ENCODE results near the gene ZNF862. TPM values are rescaled to one million over a fixed set of nuclear protein-coding genes. Genes with fewer than 3 reads are reported as not detected.

The ZNF862 gene
- total RNA-seq, 1 experiment from 2014 or later, result 1.9 TPM

DNA sequence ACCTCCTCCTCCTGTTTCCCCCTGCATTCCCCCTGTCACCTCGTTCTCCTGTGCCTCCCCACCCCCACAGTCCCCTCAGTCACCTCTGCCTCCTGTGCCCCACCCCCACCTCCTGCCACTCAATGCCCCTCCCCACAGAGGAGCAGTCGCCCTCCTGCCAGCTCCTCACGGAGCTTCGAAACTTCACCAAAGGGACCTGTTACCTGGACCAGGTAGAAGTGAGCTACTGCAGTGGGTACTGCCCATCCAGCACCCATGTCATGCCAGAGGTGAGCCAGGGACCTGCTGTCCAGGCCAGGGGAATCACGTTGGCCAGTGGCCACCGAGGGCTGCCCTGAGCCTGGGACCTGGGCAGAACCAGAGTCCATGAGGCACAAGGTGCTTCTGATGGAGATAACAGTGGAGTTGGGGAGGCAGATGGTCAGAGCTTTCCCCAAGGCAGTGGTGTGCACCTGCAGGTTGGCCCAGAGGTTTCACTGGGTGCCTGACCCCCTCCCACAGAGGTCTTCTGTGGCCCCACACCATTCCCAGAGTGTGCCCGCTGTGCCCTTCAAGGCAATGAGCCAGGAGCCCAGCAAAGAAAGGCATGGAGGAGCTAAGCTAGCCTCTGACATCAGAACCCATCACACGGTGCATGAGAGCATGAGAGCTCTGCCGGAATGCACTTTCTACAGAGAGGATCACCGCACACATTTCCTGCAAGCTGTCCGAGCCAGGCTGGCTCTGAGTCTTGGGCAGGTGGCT is 7.0 kb upstream of the ZNF862 start:
- no peak overlapping the region for H3K9ac ChIP-seq (ENCODE audit: extremely low read depth, insufficient read length, low read length)
- H3K4me1 Mint-ChIP-seq, result peaks cover 5 to 22% of the 10 kb centered on the region in 2 experiments
- no peak overlapping the region for H2BK120ac ChIP-seq (ENCODE audit: low read depth, low read length, poor library complexity, severe bottlenecking)
- H2AK5ac ChIP-seq (ENCODE audit: insufficient read length, low read length), result no peak overlapping the region
- no peak overlapping the region for H3K27ac ChIP-seq (ENCODE audit: insufficient read length, low read depth, low read length)
- no peak overlapping the region for H3T11ph ChIP-seq (ENCODE audit: low read length)
- no peaks in the 10 kb centered on the region for H4K20me1 ChIP-seq (ENCODE audit: control insufficient read depth, insufficient read depth, insufficient read length)
- H2BK20ac ChIP-seq (ENCODE audit: low read depth, low read length, poor library complexity, severe bottlenecking), result no peak overlapping the region
- H3K79me2 ChIP-seq (ENCODE audit: insufficient read depth, low read length), result no peaks in the 10 kb centered on the region
- H3K4me1 ChIP-seq (ENCODE audit: insufficient read depth, low read length), result no peaks in the 10 kb centered on the region
- H3K4me2 ChIP-seq (ENCODE audit: insufficient read depth, insufficient read length, low read length), result no peak overlapping the region
- no peaks in the 10 kb centered on the region for H3K9me3 ChIP-seq (ENCODE audit: control insufficient read depth, low read depth, low read length)
- H3K4ac ChIP-seq (ENCODE audit: low read depth, low read length), result no peak overlapping the region
- no peaks in the 10 kb centered on the region for H3K27me3 ChIP-seq (ENCODE audit: insufficient read depth, low read length)
- no peak overlapping the region for H3K23ac ChIP-seq (ENCODE audit: insufficient read length, low read depth, low read length)
- H2BK12ac ChIP-seq (ENCODE audit: insufficient read length, low read depth, low read length), result no peak overlapping the region
- H2BK5ac ChIP-seq (ENCODE audit: insufficient read length, low read length), result no peak overlapping the region
- H3K27me3 Mint-ChIP-seq (ENCODE audit: low read depth), result peaks cover 43% of the 10 kb centered on the region
- no peak overlapping the region for H2AFZ ChIP-seq (ENCODE audit: low read length)
- no peak overlapping the region for H2BK15ac ChIP-seq (ENCODE audit: low read depth, low read length)
- H3K79me1 ChIP-seq (ENCODE audit: insufficient read depth, low read depth, low read length, poor library complexity, severe bottlenecking), result no peaks in the 10 kb centered on the region
- no peaks in the 10 kb centered on the region for H3K23me2 ChIP-seq (ENCODE audit: insufficient read length, low read depth, low read length, poor library complexity, severe bottlenecking)
- no peak overlapping the region for H3K56ac ChIP-seq (ENCODE audit: insufficient read length, low read depth, low read length)
- H3K4me3 Mint-ChIP-seq, result no peak overlapping the region
- no peak overlapping the region for H3K18ac ChIP-seq (ENCODE audit: insufficient read length, low read depth, low read length)
- TF ChIP-seq, protein P1, sequence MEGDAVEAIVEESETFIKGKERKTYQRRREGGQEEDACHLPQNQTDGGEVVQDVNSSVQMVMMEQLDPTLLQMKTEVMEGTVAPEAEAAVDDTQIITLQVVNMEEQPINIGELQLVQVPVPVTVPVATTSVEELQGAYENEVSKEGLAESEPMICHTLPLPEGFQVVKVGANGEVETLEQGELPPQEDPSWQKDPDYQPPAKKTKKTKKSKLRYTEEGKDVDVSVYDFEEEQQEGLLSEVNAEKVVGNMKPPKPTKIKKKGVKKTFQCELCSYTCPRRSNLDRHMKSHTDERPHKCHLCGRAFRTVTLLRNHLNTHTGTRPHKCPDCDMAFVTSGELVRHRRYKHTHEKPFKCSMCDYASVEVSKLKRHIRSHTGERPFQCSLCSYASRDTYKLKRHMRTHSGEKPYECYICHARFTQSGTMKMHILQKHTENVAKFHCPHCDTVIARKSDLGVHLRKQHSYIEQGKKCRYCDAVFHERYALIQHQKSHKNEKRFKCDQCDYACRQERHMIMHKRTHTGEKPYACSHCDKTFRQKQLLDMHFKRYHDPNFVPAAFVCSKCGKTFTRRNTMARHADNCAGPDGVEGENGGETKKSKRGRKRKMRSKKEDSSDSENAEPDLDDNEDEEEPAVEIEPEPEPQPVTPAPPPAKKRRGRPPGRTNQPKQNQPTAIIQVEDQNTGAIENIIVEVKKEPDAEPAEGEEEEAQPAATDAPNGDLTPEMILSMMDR (conservative IDR thresholded peaks at IDR 0.05), result no peak
- H3K27ac Mint-ChIP-seq, result peak overlapping the region in 1 of 3 experiments; percentile 12; a peak in 2 of 7 replicates
- H3K9me3 Mint-ChIP-seq, result no peaks in the 10 kb centered on the region; a peak in 1 of 5 replicates
- H3K14ac ChIP-seq (ENCODE audit: insufficient read depth, low read length), result no peak overlapping the region; the same call in 1 of the 2 replicates
- no peak overlapping the region for H4K8ac ChIP-seq (replicated peaks; ENCODE audit: insufficient read length, low read depth, low read length)
- no peak overlapping the region for H4K5ac ChIP-seq (ENCODE audit: insufficient read length, low read depth, low read length)
- WGBS (ENCODE audit: extremely low coverage, insufficient read length, low lambda C conversion rate), result no CpG with 5 or more reads among the region's 11 CpGs
- DNase-seq, result no peak
- H3K36me3 Mint-ChIP-seq (ENCODE audit: insufficient read depth in 1 of 3, low read depth in 3 of 3), result no peaks in the 10 kb centered on the region
- H4K91ac ChIP-seq (ENCODE audit: insufficient read length, low read depth, low read length), result no peak overlapping the region

All from H9 (cell line).